ENCODE measurements around the gene TRAPPC12. TPM values are rescaled to one million over a fixed set of nuclear protein-coding genes. Genes with fewer than 3 reads are reported as not detected.

Gene TRAPPC12
- total and polyA plus RNA-seq, 9 donors, result 64.1 to 143 (median 81.4) TPM

- peaks cover 8% of the 10 kb centered on the region for H3K4me1 ChIP-seq (ENCODE audit: insufficient read depth)
- DNase-seq, result no peak
- WGBS, 3 donors, result 52 to 62% (median 61%) methylated on average over 6 of the region's 6 CpGs
- no peaks in the 10 kb centered on the region for H3K27me3 ChIP-seq
- intact Hi-C loops (cut with DNase I), result no loop called here
- TF ChIP-seq POLR2A (IDR thresholded peaks at IDR 0.05) (no peak), EP300 (IDR thresholded peaks at IDR 0.05) (no peak)
- TF ChIP-seq, protein P1, sequence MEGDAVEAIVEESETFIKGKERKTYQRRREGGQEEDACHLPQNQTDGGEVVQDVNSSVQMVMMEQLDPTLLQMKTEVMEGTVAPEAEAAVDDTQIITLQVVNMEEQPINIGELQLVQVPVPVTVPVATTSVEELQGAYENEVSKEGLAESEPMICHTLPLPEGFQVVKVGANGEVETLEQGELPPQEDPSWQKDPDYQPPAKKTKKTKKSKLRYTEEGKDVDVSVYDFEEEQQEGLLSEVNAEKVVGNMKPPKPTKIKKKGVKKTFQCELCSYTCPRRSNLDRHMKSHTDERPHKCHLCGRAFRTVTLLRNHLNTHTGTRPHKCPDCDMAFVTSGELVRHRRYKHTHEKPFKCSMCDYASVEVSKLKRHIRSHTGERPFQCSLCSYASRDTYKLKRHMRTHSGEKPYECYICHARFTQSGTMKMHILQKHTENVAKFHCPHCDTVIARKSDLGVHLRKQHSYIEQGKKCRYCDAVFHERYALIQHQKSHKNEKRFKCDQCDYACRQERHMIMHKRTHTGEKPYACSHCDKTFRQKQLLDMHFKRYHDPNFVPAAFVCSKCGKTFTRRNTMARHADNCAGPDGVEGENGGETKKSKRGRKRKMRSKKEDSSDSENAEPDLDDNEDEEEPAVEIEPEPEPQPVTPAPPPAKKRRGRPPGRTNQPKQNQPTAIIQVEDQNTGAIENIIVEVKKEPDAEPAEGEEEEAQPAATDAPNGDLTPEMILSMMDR (IDR thresholded peaks at IDR 0.05), result no peak
- no peak overlapping the region for H3K27ac ChIP-seq
- H3K36me3 ChIP-seq, result no peaks in the 10 kb centered on the region
- H3K4me3 ChIP-seq, result no peak overlapping the region
- no peaks in the 10 kb centered on the region for H3K9me3 ChIP-seq
Observed at GRCh38 chr2:3376821-3377220, 2.7 kb upstream of the TRAPPC12 start.

DNA sequence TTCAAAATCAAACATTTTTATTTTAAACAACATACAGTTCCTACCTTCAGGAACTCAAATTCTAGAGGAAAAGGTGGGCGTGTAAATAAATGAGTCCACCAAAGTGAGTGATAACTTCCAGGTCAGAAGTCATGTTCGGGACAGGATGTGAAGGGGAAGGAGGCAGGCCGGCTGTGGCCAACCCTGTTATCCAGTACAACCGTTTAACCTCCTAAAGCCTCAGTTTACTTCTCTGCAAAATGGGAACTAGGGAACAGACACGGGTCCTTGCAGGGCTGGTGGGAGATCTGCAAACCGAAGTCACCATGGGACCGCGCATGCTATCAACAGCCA is 2.2 kb upstream of the TRAPPC12 start:
- peak overlapping the region in 1 of 2 donors; percentile 83 for H3K27ac ChIP-seq
- no peak for TF ChIP-seq EP300 (IDR thresholded peaks at IDR 0.05)
- TF ChIP-seq, protein P1 (IDR thresholded peaks at IDR 0.05), result no peak
- TF ChIP-seq POLR2A (IDR thresholded peaks at IDR 0.05), result no peak
- intact Hi-C loops (cut with DNase I), result no loop called here
- 0 to 1% (median 1%) methylated on average over 8 of the region's 8 CpGs for WGBS, 3 donors
- H3K9me3 ChIP-seq, result no peaks in the 10 kb centered on the region
- H3K4me1 ChIP-seq (ENCODE audit: insufficient read depth), result peaks cover 8% of the 10 kb centered on the region
- no peaks in the 10 kb centered on the region for H3K36me3 ChIP-seq
- no peaks in the 10 kb centered on the region for H3K27me3 ChIP-seq
- no peak for DNase-seq
- peak overlapping the region; percentile 82 for H3K4me3 ChIP-seq

DNA sequence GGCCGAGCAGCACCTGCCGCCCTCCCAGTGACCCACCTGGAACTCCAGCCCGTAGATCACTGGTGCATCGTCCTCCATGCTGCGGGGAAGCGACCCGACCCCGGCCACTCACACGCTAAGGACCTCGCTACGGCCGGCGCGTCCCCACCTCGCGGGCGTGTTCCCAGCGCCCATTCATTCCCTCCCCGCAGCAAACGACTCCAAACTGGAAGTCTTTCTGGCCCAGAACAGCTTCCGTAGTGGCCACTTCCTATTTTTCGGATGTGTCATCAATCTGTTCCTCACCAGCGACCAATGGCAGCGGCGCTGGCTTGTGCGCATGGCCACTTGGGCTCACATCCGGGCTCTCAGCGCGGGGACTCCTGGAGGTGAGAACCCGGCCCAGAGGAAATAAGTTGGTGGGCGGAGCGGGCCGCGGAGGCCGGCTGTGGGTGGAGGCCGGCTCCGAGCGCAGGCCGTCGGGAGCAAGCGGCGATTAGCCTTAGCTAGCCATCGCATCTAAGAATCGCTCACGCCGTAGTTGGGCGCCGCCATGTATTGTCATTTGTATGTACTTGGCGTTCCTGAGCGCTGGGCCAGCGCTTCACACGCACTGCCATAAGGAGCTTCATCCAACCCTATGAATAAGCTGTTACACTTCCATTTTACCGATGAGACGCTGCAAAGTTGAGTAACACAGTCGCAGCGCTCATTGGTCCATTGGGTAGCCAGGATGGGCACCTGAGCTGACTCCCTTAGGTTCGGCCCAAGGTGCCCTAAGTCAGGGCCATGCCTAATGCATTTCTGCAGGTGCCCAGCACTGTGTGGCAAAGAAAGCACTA is 1.7 kb upstream of the TRAPPC12 start, which contains the start of gene EIPR1:
Gene EIPR1 (minus strand): TSS at position 207 of the 821 bp plus-strand sequence. CDS start 129 bp downstream, at position 78.
- no peak for TF ChIP-seq EP300 (IDR thresholded peaks at IDR 0.05)
- TF ChIP-seq POLR2A (IDR thresholded peaks at IDR 0.05), result peak; percentile 57
- TF ChIP-seq, protein P1 (IDR thresholded peaks at IDR 0.05), result peak in 2 of 3 donors; percentile 19 to 31
- Histone ChIP-seq H3K27me3 (no peaks in the 10 kb centered on the region), H3K9me3 (no peaks in the 10 kb centered on the region), H3K27ac (peak within 1 kb of the TSS; percentile 14 to 83), H3K4me1 (ENCODE audit: insufficient read depth) (peaks cover 8% of the 10 kb centered on the region), H3K36me3 (no peaks in the 10 kb centered on the region), H3K4me3 (peak within 1 kb of the TSS; percentile 82)
- WGBS, 3 donors, result 1 to 2% (median 1%) methylated on average over 56 to 57 of the region's 57 CpGs
- peak; percentile 96 to 98 (median 96) for DNase-seq
- intact Hi-C loops (cut with DNase I), result no loop called here

DNA sequence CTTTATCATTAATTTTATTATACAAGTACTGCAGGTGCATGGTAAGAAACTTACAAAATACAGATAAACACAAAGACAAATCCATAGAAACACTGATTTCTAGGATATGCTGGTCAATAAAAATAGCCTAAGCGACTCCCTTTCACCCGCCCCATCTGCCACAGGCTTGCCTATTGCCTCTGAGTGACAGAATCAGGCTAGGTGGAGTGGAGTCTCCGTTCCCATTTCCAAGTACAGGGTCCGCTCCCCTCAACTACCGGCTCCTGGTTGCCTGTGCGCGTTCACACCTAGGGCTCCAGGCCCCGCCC is 201 bp upstream of the TRAPPC12 start:
- no peak for DNase-seq
- Histone ChIP-seq H3K4me3 (peak overlapping the region; percentile 91), H3K4me1 (ENCODE audit: insufficient read depth) (peaks cover 8% of the 10 kb centered on the region), H3K36me3 (no peaks in the 10 kb centered on the region), H3K27ac (peak overlapping the region; percentile 24 to 62), H3K27me3 (no peaks in the 10 kb centered on the region), H3K9me3 (no peaks in the 10 kb centered on the region)
- intact Hi-C loops (cut with DNase I), result no loop called here
- WGBS, 3 donors, result 5 to 14% (median 9%) methylated on average over 8 of the region's 8 CpGs
- no peak for TF ChIP-seq POLR2A (IDR thresholded peaks at IDR 0.05)
- no peak for TF ChIP-seq EP300 (IDR thresholded peaks at IDR 0.05)

DNA sequence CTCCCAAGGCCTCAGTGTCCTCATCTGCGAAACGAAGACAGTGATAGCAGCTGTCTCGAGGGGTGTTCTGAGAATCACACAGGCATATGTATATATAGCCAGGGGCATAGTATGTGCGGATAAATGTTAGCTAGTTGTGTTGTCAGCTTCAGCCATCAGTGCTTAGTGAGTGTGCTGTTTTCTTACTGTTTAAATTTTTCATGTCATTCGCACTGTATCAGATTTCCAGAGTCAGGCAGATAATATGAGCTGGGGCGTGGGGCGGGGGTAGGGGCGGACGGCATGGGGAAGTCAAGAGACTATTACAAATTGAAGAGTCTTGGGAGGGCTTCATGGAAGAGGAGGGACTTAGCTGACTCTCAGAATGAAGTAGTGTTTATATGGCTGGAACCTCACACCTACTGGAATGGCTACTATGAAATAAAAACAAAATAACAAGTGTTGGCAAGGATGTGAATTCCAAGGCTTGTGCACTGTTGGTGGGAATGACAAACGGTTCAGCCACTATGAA is 7.0 kb downstream of the TRAPPC12 start:
- Histone ChIP-seq H3K4me1 (ENCODE audit: insufficient read depth) (no peaks in the 10 kb centered on the region), H3K36me3 (no peaks in the 10 kb centered on the region), H3K27ac (no peak overlapping the region), H3K27me3 (no peaks in the 10 kb centered on the region), H3K9me3 (no peaks in the 10 kb centered on the region), H3K4me3 (no peak overlapping the region)
- DNase-seq, result no peak
- intact Hi-C loops (cut with DNase I), result no loop called here
- WGBS, 3 donors, result 86 to 88% (median 86%) methylated on average over 10 of the region's 10 CpGs
- no peak for TF ChIP-seq EP300 (IDR thresholded peaks at IDR 0.05)
- TF ChIP-seq, protein P1 (IDR thresholded peaks at IDR 0.05), result no peak
- no peak for TF ChIP-seq POLR2A (IDR thresholded peaks at IDR 0.05)
